Stomach (tissue), 9 donors: ENCODE data around the gene TRAPPC10. TPM values are rescaled to one million over a fixed set of nuclear protein-coding genes. Genes with fewer than 3 reads are reported as not detected.
A peak's percentile ranks its signal among the peaks of the same experiment; 100 is the strongest.

Experiments
- DNase-seq, 2 donors: peaks; one replicate each; pipeline versions ENCODE4 v3.0.0 to v3.0.0-alpha.2; 2013 to 2019
- H3K27ac ChIP-seq, 5 donors: fragments of 200-600 bp in 4 of 5; sonication (generic) in 4 of 5; one replicate each; pipeline ENCODE4 v1.5.1; 2013 to 2019; ENCODE audit warnings: mild to moderate bottlenecking in 1 of 5, moderate library complexity in 1 of 5
- H3K27me3 ChIP-seq, 3 donors: fragments of 200-600 bp; sonication (generic); one replicate each; pipeline ENCODE4 v1.5.1; 2017 to 2019; ENCODE audit warnings: mixed run types in 1 of 3
- H3K36me3 ChIP-seq, 4 donors: fragments of 200-600 bp; sonication (generic); 1 replicate in 3 of 4; 2 replicates in 1 of 4; pipeline ENCODE4 v1.5.1; 2016 to 2019
- H3K4me1 ChIP-seq, 4 donors: fragments of 200-600 bp; sonication (generic); one replicate each; pipeline ENCODE4 v1.5.1; 2016 to 2019
- H3K4me3 ChIP-seq, 4 donors: fragments of 200-600 bp; sonication (generic) in 3 of 4; one replicate each; pipeline ENCODE4 v1.5.1; 2016 to 2019; ENCODE audit warnings: mild to moderate bottlenecking in 1 of 4
- H3K9me3 ChIP-seq, 4 donors: fragments of 200-600 bp; sonication (generic); one replicate each; pipeline ENCODE4 v1.5.1; 2016 to 2019
- EP300 ChIP-seq: sonication (generic); formaldehyde crosslinking; IDR thresholded peaks from one replicate; pipeline ENCODE4 v1.6.1; 2017; ENCODE audit warnings: antibody characterized with exemption
- POLR2A ChIP-seq, 4 donors: fragments of 450-650 bp; IDR thresholded peaks; one replicate each; pipeline ENCODE4 v1.6.1; 2016; ENCODE audit warnings: antibody characterized with exemption in 4 of 4, control low read depth in 2 of 4, mild to moderate bottlenecking in 1 of 4, moderate library complexity in 1 of 4
- POLR2AphosphoS5 ChIP-seq, 3 donors: sonication (generic); formaldehyde crosslinking; IDR thresholded peaks; one replicate each; pipeline ENCODE4 v1.6.1; 2016; ENCODE audit warnings: antibody characterized with exemption in 3 of 3
- WGBS, 5 donors: extraction: QIAGEN DNeasy Blood & Tissue Kit in 3 of 5; methylation state at CpG; one replicate each; pipeline versions ENCODE4 v1.1.5 to v1.1.7; 2013 to 2018; 5-methylcytosine and 5-hydroxymethylcytosine counted together
- intact Hi-C: fragments of 100-400 bp; cut with DNase I; formaldehyde crosslinking; loops from one replicate; pipeline ENCODE4 v1.15.1; 2023; ENCODE audit warnings: low total_unique reads
- polyA plus RNA-seq, 3 donors: library from polyadenylated mRNA; stranded (reverse); fragments of 200-250 nt; gene quantifications; one replicate each; pipeline ENCODE4 v1.2.3, GENCODE V29; 2013
- total RNA-seq, 5 donors: library from RNA; depleted of rRNA; stranded (reverse); fragments of >200 nt; gene quantifications; one replicate each; pipeline versions ENCODE4 v1.1.0 to v1.2.3, GENCODE V29; 2014 to 2016
- TF ChIP-seq, protein P1 (sequence below), 7 experiments: fragments of 450-650 bp in 4 of 7; fragments of 200-600 bp in 3 of 7; sonication (generic) in 3 of 7; IDR thresholded peaks; one replicate each; pipeline ENCODE4 v1.5.1; 2016 to 2019; ENCODE audit warnings: antibody characterized with exemption in 7 of 7, control low read depth in 2 of 7, mild to moderate bottlenecking in 1 of 7
- donor health status: healthy with polysubstance abuse.
- donor health status: Bipolar disorder and iron deficiency.
- donor health status: healthy.

Gene TRAPPC10
- total and polyA plus RNA-seq, 8 donors: 3.7 to 88.1 (median 23.7) TPM

DNA sequence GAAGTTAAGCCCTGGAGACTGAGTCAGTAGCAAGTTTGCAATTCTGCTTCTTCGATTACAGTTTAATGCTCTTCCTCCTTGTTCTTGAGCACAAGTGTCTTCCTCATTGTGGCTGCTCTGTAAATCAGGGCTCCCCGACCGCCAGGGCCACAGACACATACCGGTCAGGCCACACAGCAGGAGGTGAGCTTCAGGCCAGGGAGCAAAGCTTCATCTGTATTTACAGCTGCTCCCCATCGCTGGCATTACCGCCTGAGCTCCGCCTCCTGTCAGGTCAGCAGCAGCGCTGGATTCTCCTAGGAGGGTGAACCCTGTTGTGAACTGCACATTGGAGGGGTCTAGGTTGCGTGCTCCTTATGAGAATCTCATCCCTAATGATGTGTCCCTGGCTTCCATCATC lies 1.7 kb upstream of the TRAPPC10 start:
- no peak for DNase-seq
- H3K4me3 ChIP-seq: no peak overlapping the region
- H3K27ac ChIP-seq: no peak overlapping the region
- intact Hi-C loops: no loop called here
- H3K9me3 ChIP-seq: no peaks in the 10 kb centered on the region
- peaks cover 9 to 41% (median 33%) of the 10 kb centered on the region in 4 donors for H3K4me1 ChIP-seq
- WGBS, 5 donors: 74 to 84% (median 77%) methylated on average over 9 of the region's 9 CpGs
- no peaks in the 10 kb centered on the region for H3K36me3 ChIP-seq
- TF ChIP-seq POLR2A (IDR thresholded peaks at IDR 0.05): no peak
- TF ChIP-seq POLR2AphosphoS5 (IDR thresholded peaks at IDR 0.05): no peak
- TF ChIP-seq, protein P1, sequence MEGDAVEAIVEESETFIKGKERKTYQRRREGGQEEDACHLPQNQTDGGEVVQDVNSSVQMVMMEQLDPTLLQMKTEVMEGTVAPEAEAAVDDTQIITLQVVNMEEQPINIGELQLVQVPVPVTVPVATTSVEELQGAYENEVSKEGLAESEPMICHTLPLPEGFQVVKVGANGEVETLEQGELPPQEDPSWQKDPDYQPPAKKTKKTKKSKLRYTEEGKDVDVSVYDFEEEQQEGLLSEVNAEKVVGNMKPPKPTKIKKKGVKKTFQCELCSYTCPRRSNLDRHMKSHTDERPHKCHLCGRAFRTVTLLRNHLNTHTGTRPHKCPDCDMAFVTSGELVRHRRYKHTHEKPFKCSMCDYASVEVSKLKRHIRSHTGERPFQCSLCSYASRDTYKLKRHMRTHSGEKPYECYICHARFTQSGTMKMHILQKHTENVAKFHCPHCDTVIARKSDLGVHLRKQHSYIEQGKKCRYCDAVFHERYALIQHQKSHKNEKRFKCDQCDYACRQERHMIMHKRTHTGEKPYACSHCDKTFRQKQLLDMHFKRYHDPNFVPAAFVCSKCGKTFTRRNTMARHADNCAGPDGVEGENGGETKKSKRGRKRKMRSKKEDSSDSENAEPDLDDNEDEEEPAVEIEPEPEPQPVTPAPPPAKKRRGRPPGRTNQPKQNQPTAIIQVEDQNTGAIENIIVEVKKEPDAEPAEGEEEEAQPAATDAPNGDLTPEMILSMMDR (IDR thresholded peaks at IDR 0.05): no peak
- no peaks in the 10 kb centered on the region for H3K27me3 ChIP-seq

DNA sequence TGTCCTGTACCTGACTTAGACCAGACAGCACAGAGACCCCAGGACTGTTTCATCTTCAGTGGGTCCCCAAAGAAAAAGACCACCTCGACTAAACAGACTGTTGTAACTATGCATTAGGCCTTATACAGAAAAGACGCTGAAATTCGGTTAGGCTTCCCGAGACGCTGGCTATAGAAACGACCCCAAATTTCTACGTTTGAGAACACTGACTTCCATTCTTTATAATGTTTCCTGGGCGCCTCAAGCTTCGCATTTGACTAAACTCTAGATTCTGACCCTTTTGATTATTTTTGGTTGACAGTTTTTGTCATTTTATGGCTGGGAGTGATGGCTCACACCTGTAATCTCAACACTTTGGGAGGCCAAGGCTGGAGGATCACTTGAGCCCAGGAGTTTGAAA lies 986 bp upstream of the TRAPPC10 start:
- peak overlapping the region in 4 of 5 donors; percentile 94 to 98 (median 96) for H3K27ac ChIP-seq
- peak overlapping the region; percentile 88 to 97 (median 93) for H3K4me3 ChIP-seq
- H3K27me3 ChIP-seq: no peaks in the 10 kb centered on the region
- TF ChIP-seq EP300 (no peak), POLR2AphosphoS5 (IDR thresholded peaks at IDR 0.05) (no peak), POLR2A (IDR thresholded peaks at IDR 0.05) (no peak)
- TF ChIP-seq, protein P1 (IDR thresholded peaks at IDR 0.05): no peak
- WGBS, 5 donors: 81 to 86% (median 83%) methylated on average over 9 of the region's 9 CpGs
- H3K9me3 ChIP-seq: no peaks in the 10 kb centered on the region
- peaks cover 9 to 48% (median 40%) of the 10 kb centered on the region in 4 donors for H3K4me1 ChIP-seq
- intact Hi-C loops: no loop called here
- H3K36me3 ChIP-seq: no peaks in the 10 kb centered on the region
- DNase-seq: no peak

DNA sequence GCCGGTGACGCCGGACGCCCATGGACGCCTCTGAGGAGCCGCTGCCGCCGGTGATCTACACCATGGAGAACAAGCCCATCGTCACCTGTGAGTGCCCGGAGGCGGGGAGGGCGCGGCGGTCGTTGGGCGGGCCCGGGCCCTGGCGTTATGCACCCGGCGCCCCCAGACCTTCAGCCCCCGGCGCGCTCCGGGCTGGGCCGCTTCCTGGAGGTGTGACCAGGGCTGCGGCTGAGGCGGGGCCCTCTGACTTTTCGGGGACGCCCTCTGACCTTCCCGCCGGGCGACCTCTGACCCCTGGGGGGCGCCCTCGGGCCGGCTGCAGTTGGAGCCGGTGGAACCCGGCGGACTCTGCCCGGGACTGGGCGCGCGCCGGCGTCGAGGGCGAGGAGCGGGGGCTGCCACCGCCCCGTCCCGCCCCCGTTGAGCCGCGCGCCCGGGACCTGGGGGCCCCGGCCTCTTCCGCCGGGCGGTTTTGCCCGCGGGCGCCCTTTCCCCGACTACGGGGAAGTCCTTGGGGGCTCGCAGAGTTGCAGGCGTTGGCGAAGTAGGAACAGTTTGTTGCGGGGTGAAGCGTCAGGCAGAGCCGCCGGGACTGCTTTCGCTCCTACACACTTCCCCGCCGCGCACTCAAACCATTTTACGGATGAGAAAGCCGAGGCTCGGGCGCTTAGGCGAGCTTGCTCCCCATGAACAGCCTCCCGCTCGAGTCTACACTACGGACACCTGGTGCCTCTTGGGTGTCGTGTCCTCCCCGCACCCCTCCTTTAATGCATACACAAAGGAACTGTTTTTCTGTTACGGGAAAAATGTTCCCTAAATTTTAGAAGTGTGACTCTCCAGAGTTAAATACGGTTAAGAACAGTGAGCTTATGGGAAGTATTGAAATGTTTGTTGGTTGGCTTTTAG lies 618 bp downstream of the TRAPPC10 start:
- no peaks in the 10 kb centered on the region for H3K27me3 ChIP-seq
- intact Hi-C loops: no loop called here
- H3K4me1 ChIP-seq: peaks cover 9 to 59% (median 52%) of the 10 kb centered on the region in 4 donors
- 0% methylated on average over 15 to 87 of the region's 87 CpGs for WGBS, 5 donors
- H3K27ac ChIP-seq: peak overlapping the region; percentile 94 to 98 (median 96)
- H3K9me3 ChIP-seq: no peaks in the 10 kb centered on the region
- TF ChIP-seq POLR2AphosphoS5 (IDR thresholded peaks at IDR 0.05): no peak
- no peak for TF ChIP-seq EP300
- TF ChIP-seq, protein P1 (IDR thresholded peaks at IDR 0.05): no peak
- no peak for TF ChIP-seq POLR2A (IDR thresholded peaks at IDR 0.05)
- peak; percentile 55 to 79 for DNase-seq
- peak overlapping the region; percentile 88 to 97 (median 93) for H3K4me3 ChIP-seq
- no peaks in the 10 kb centered on the region for H3K36me3 ChIP-seq

DNA sequence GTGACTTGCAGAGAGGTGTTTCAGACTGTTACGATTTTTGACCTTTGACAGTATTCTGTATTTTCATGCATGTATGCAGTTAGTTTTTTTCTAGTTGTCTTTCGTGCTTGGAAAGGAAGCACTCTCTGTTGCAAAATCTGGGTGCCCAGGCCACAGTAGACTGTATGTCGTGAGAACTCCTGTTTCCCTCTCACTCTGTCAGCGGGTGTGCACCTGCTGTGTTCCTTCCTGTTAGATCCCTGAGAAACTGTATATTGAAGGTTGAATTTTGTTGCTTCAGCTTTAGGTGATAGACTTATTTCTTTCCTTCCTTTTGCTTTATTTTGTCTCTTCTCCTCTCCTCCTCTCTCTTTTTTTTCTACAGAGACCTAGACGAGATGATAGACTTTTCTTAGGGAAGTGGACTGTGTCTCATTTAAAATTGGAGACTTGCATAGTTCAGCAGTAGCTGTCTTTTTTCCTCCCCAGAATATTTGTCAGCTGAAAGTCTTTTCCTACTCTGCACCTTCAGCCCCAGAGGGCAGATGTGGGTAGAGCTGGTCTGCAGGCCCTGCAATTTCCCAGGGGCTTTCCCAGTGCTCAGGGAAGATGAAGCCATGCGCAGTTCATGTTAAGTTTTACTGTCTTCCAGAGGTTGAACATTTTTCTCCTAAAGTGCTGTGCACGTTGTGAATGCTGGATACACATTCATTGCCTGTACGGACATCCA lies 1.4 kb downstream of the TRAPPC10 start:
- intact Hi-C loops: no loop called here
- WGBS, 5 donors: 8 to 18% (median 10%) methylated on average over 8 of the region's 8 CpGs
- peaks cover 15 to 64% (median 59%) of the 10 kb centered on the region in 4 donors for H3K4me1 ChIP-seq

More for the DNA sequence above, 1.4 kb downstream of the TRAPPC10 start:
- peak overlapping the region; percentile 33 to 98 (median 96) for H3K27ac ChIP-seq
- peak overlapping the region; percentile 88 to 97 (median 93) for H3K4me3 ChIP-seq
- no peak for TF ChIP-seq EP300
- no peak for TF ChIP-seq POLR2AphosphoS5 (IDR thresholded peaks at IDR 0.05)
- no peak for TF ChIP-seq POLR2A (IDR thresholded peaks at IDR 0.05)
- TF ChIP-seq, protein P1 (IDR thresholded peaks at IDR 0.05): no peak
- H3K9me3 ChIP-seq: no peaks in the 10 kb centered on the region
- no peaks in the 10 kb centered on the region for H3K36me3 ChIP-seq
- no peaks in the 10 kb centered on the region for H3K27me3 ChIP-seq
- DNase-seq: peak in 1 of 2 donors; percentile 37
